HG03108 (cell line): Measurements from ENCODE around the gene TRRAP.

Source experiments
- ATAC-seq: cut with Tn5 transposase; IDR thresholded peaks from one replicate; pipeline ENCODE4 v1.9.1; 2021; ENCODE audit warnings: moderate library complexity; ENCODE audit not compliant: unreplicated experiment

Gene TRRAP

GRCh38 chr7:99021941-99022560 lies 143.7 kb downstream of the TRRAP start:
- no peak for ATAC-seq

- ATAC-seq = no peak
These were observed 145.7 kb downstream of the TRRAP start for GRCh38 chr7:99024066-99024465.

- ATAC-seq = no peak
These were observed 148.9 kb downstream of the TRRAP start for GRCh38 chr7:99027241-99027640.

GRCh38 chr7:99027841-99028240 lies 149.5 kb downstream of the TRRAP start:
- ATAC-seq = no peak

- ATAC-seq = no peak
These were observed 150.1 kb downstream of the TRRAP start for GRCh38 chr7:99028261-99028973.

- no peak for ATAC-seq
These were observed 151.4 kb downstream of the TRRAP start for GRCh38 chr7:99029466-99030435.

GRCh38 chr7:99030457-99030856 lies 152.1 kb downstream of the TRRAP start:
- ATAC-seq = no peak

GRCh38 chr7:99030951-99031350 lies 152.6 kb downstream of the TRRAP start:
- ATAC-seq = no peak

- ATAC-seq = no peak
These were observed 153.2 kb downstream of the TRRAP start for GRCh38 chr7:99031496-99031895.

GRCh38 chr7:99032928-99033327 lies 154.6 kb downstream of the TRRAP start:
- ATAC-seq = no peak

- no peak for ATAC-seq
These were observed 155.4 kb downstream of the TRRAP start for GRCh38 chr7:99033765-99034164.

GRCh38 chr7:99034932-99035722 lies 156.8 kb downstream of the TRRAP start:
- no peak for ATAC-seq

GRCh38 chr7:99035723-99036545 lies 157.6 kb downstream of the TRRAP start:
- no peak for ATAC-seq

- ATAC-seq = no peak
These were observed 158.3 kb downstream of the TRRAP start for GRCh38 chr7:99036546-99037111.

GRCh38 chr7:99037327-99037940 lies 159.1 kb downstream of the TRRAP start:
- ATAC-seq = no peak

- ATAC-seq = no peak
These were observed 159.9 kb downstream of the TRRAP start for GRCh38 chr7:99038086-99038855.

GRCh38 chr7:99039384-99039891 lies 161.1 kb downstream of the TRRAP start:
- ATAC-seq = no peak
